NCI-H69 (cell line): ENCODE data around the gene PRDM16.

ENCODE experiments used
- DNase-seq: peaks from one replicate; lab custom pipeline; 2025; lab: John Stamatoyannopoulos, UW

Gene PRDM16

GRCh38 chr1:3053986-3054385 lies 15.0 kb upstream of the PRDM16 start:
- DNase-seq: no peak

- DNase-seq: no peak
These were observed 14.5 kb upstream of the PRDM16 start for GRCh38 chr1:3054474-3054873.

GRCh38 chr1:3055051-3055450 lies 14.0 kb upstream of the PRDM16 start:
- no peak for DNase-seq

- no peak for DNase-seq
These were observed 12.4 kb upstream of the PRDM16 start for GRCh38 chr1:3056641-3057040.

GRCh38 chr1:3058263-3059030 lies 10.6 kb upstream of the PRDM16 start:
- DNase-seq: no peak

- DNase-seq: no peak
These were observed 8.9 kb upstream of the PRDM16 start for GRCh38 chr1:3060127-3060526.

GRCh38 chr1:3060601-3061551 lies 8.1 kb upstream of the PRDM16 start:
- no peak for DNase-seq

GRCh38 chr1:3061566-3061965 lies 7.4 kb upstream of the PRDM16 start:
- DNase-seq: no peak

- no peak for DNase-seq
These were observed 6.9 kb upstream of the PRDM16 start for GRCh38 chr1:3061981-3062615.

- no peak for DNase-seq
These were observed 6.2 kb upstream of the PRDM16 start for GRCh38 chr1:3062616-3063378.

- no peak for DNase-seq
These were observed 5.4 kb upstream of the PRDM16 start for GRCh38 chr1:3063379-3064295.

- no peak for DNase-seq
These were observed 4.6 kb upstream of the PRDM16 start for GRCh38 chr1:3064296-3064850.

GRCh38 chr1:3064901-3065300 lies 4.1 kb upstream of the PRDM16 start:
- DNase-seq: no peak

GRCh38 chr1:3065396-3065795 lies 3.6 kb upstream of the PRDM16 start:
- DNase-seq: no peak

- no peak for DNase-seq
These were observed 3.2 kb upstream of the PRDM16 start for GRCh38 chr1:3065797-3066196.

GRCh38 chr1:3066250-3066711 lies 2.7 kb upstream of the PRDM16 start:
- DNase-seq: no peak

- no peak for DNase-seq
These were observed 2.2 kb upstream of the PRDM16 start for GRCh38 chr1:3066826-3067225.

GRCh38 chr1:3067301-3067670 lies 1.7 kb upstream of the PRDM16 start:
- DNase-seq: no peak

GRCh38 chr1:3067671-3068563 lies 1.1 kb upstream of the PRDM16 start:
- DNase-seq: no peak
